Neural cell (in vitro differentiated cells): Measurements from ENCODE around the gene FKBP3.

Experiments used
- TF ChIP-seq, protein P1 (sequence below): fragments of 450-650 bp; IDR thresholded peaks from 2 replicates; pipeline ENCODE4 v1.5.1; 2014; ENCODE audit warnings: antibody characterized with exemption, mild to moderate bottlenecking, moderate library complexity; ENCODE audit not compliant: poor library complexity, severe bottlenecking
- TF ChIP-seq, protein P2 (sequence below): IDR thresholded peaks from 2 replicates; pipeline ENCODE4 v1.6.1; 2012; ENCODE audit warnings: borderline replicate concordance

DNA sequence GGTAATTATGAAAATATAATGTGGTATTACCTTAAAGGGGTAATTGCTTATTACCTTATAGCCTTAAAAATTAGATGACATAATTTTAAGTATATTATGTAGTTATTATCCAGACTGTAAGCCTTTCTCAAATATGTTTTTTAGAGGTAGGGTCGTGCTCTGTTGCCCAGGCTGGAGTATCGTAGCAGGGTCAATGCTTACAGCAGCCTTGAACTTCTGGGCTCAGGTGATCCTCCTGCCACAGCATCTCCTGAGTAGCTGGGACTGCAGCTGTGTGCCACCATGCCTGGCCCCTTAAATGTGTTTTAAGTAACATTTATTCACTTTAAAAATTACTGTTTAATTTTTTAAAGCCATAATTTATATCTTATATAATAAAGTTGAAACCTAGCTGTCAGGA, 40.0 kb downstream of the FKBP3 start:
- TF ChIP-seq, protein P1, sequence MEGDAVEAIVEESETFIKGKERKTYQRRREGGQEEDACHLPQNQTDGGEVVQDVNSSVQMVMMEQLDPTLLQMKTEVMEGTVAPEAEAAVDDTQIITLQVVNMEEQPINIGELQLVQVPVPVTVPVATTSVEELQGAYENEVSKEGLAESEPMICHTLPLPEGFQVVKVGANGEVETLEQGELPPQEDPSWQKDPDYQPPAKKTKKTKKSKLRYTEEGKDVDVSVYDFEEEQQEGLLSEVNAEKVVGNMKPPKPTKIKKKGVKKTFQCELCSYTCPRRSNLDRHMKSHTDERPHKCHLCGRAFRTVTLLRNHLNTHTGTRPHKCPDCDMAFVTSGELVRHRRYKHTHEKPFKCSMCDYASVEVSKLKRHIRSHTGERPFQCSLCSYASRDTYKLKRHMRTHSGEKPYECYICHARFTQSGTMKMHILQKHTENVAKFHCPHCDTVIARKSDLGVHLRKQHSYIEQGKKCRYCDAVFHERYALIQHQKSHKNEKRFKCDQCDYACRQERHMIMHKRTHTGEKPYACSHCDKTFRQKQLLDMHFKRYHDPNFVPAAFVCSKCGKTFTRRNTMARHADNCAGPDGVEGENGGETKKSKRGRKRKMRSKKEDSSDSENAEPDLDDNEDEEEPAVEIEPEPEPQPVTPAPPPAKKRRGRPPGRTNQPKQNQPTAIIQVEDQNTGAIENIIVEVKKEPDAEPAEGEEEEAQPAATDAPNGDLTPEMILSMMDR = no peak
- TF ChIP-seq, protein P2, sequence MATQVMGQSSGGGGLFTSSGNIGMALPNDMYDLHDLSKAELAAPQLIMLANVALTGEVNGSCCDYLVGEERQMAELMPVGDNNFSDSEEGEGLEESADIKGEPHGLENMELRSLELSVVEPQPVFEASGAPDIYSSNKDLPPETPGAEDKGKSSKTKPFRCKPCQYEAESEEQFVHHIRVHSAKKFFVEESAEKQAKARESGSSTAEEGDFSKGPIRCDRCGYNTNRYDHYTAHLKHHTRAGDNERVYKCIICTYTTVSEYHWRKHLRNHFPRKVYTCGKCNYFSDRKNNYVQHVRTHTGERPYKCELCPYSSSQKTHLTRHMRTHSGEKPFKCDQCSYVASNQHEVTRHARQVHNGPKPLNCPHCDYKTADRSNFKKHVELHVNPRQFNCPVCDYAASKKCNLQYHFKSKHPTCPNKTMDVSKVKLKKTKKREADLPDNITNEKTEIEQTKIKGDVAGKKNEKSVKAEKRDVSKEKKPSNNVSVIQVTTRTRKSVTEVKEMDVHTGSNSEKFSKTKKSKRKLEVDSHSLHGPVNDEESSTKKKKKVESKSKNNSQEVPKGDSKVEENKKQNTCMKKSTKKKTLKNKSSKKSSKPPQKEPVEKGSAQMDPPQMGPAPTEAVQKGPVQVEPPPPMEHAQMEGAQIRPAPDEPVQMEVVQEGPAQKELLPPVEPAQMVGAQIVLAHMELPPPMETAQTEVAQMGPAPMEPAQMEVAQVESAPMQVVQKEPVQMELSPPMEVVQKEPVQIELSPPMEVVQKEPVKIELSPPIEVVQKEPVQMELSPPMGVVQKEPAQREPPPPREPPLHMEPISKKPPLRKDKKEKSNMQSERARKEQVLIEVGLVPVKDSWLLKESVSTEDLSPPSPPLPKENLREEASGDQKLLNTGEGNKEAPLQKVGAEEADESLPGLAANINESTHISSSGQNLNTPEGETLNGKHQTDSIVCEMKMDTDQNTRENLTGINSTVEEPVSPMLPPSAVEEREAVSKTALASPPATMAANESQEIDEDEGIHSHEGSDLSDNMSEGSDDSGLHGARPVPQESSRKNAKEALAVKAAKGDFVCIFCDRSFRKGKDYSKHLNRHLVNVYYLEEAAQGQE = no peak
